Osteoblast (primary cell): ENCODE results near the gene BMP8B. TPM values are rescaled to one million over a fixed set of nuclear protein-coding genes. Genes with fewer than 3 reads are reported as not detected.
"Not testable (repeated sequence)": the region's sequence is repeated elsewhere in the genome, so short reads cannot be mapped to it uniquely, and the experiment has no call there.

Source experiments
- DNase-seq: peaks from one replicate; pipeline ENCODE4 v3.0.0; 2011; ENCODE audit warnings: low spot score, mixed read lengths; ENCODE audit not compliant: insufficient read length; ENCODE audit errors: missing footprints
- H2AFZ ChIP-seq: 2 replicates; pipeline ENCODE4 v1.6.0; 2011; ENCODE audit warnings: mild to moderate bottlenecking, low read length
- H3K27ac ChIP-seq: 2 replicates; pipeline ENCODE4 v1.5.1; 2011; ENCODE audit warnings: mild to moderate bottlenecking, low read depth, low read length, moderate library complexity
- H3K27me3 ChIP-seq: 2 replicates; pipeline ENCODE4 v1.6.0; 2012; ENCODE audit warnings: mild to moderate bottlenecking, control low read depth, inconsistent platforms, low read length, moderate library complexity; ENCODE audit not compliant: insufficient read depth
- H3K36me3 ChIP-seq: 2 replicates; pipeline ENCODE4 v1.5.1; 2011; ENCODE audit warnings: mild to moderate bottlenecking, low read length, control low read depth, moderate library complexity; ENCODE audit not compliant: insufficient read depth
- H3K4me1 ChIP-seq: 2 replicates; pipeline ENCODE4 v1.5.1; 2011; ENCODE audit warnings: mild to moderate bottlenecking, low read length, control low read depth, moderate library complexity; ENCODE audit not compliant: insufficient read depth
- H3K4me2 ChIP-seq: 2 replicates; pipeline ENCODE4 v1.6.0; 2011; ENCODE audit warnings: mild to moderate bottlenecking, low read length; ENCODE audit not compliant: insufficient read depth
- H3K4me3 ChIP-seq: fragments of 200-600 bp; sonication (generic); 3 replicates; pipeline ENCODE4 v1.5.1; 2012; ENCODE audit warnings: mild to moderate bottlenecking, low read length, inconsistent platforms; ENCODE audit not compliant: insufficient read depth
- H3K79me2 ChIP-seq: 2 replicates; pipeline ENCODE4 v1.6.0; 2012; ENCODE audit warnings: mild to moderate bottlenecking, low read length, control low read depth, inconsistent platforms; ENCODE audit not compliant: insufficient read depth
- H3K9me3 ChIP-seq: 2 replicates; pipeline ENCODE4 v1.5.1; 2011; ENCODE audit warnings: low read depth, low read length, control low read depth
- H4K20me1 ChIP-seq: 2 replicates; pipeline ENCODE4 v1.6.0; 2012; ENCODE audit warnings: mild to moderate bottlenecking, low read length, control low read depth; ENCODE audit not compliant: insufficient read depth
- total RNA-seq: library from RNA; depleted of rRNA; stranded (reverse); fragments of >200 nt; gene quantifications from 2 replicates; pipeline ENCODE4 v1.2.3, GENCODE V29; 2012
- TF ChIP-seq, protein P1 (sequence below): IDR thresholded peaks from 2 replicates; pipeline ENCODE4 v1.5.1; 2011; ENCODE audit warnings: mild to moderate bottlenecking, low read depth, low read length, moderate library complexity; ENCODE audit errors: extremely low read depth

BMP8B gene
- total RNA-seq, 1 donor, result 0.36 TPM

GRCh38 chr1:39787468-39787867, 1.2 kb downstream of the BMP8B start:
- TF ChIP-seq, protein P1, sequence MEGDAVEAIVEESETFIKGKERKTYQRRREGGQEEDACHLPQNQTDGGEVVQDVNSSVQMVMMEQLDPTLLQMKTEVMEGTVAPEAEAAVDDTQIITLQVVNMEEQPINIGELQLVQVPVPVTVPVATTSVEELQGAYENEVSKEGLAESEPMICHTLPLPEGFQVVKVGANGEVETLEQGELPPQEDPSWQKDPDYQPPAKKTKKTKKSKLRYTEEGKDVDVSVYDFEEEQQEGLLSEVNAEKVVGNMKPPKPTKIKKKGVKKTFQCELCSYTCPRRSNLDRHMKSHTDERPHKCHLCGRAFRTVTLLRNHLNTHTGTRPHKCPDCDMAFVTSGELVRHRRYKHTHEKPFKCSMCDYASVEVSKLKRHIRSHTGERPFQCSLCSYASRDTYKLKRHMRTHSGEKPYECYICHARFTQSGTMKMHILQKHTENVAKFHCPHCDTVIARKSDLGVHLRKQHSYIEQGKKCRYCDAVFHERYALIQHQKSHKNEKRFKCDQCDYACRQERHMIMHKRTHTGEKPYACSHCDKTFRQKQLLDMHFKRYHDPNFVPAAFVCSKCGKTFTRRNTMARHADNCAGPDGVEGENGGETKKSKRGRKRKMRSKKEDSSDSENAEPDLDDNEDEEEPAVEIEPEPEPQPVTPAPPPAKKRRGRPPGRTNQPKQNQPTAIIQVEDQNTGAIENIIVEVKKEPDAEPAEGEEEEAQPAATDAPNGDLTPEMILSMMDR, result no peak
- Histone ChIP-seq H3K4me2 (no peak overlapping the region), H3K27ac (no peak overlapping the region), H3K9me3 (no peaks in the 10 kb centered on the region), H2AFZ (no peak overlapping the region), H3K4me1 (peaks cover 6% of the 10 kb centered on the region), H3K36me3 (no peaks in the 10 kb centered on the region), H3K4me3 (no peak overlapping the region), H3K27me3 (peaks cover 41% of the 10 kb centered on the region), H3K79me2 (no peaks in the 10 kb centered on the region), H4K20me1 (no peaks in the 10 kb centered on the region)
- peak; percentile 76 for DNase-seq

- H4K20me1 ChIP-seq, H3K4me3 ChIP-seq, H3K4me2 ChIP-seq, H3K27ac ChIP-seq, H3K79me2 ChIP-seq, H3K4me1 ChIP-seq, H3K9me3 ChIP-seq, H3K36me3 ChIP-seq, H2AFZ ChIP-seq, DNase-seq: not testable (repeated sequence)
- peaks cover 40% of the 10 kb centered on the region for H3K27me3 ChIP-seq
Measured at GRCh38 chr1:39787108-39787375, 1.6 kb downstream of the BMP8B start.

- not testable (repeated sequence) for H2AFZ ChIP-seq
Measured at GRCh38 chr1:39786303-39787107, 2.2 kb downstream of the BMP8B start.

GRCh38 chr1:39782685-39783084, 6.0 kb downstream of the BMP8B start:
- H3K27me3 ChIP-seq, result peaks cover 17% of the 10 kb centered on the region
- not testable (repeated sequence) for H3K79me2 ChIP-seq, DNase-seq

More at GRCh38 chr1:39786303-39787107, 2.2 kb downstream of the BMP8B start:
- peaks cover 36% of the 10 kb centered on the region for H3K27me3 ChIP-seq
- not testable (repeated sequence) for H3K79me2 ChIP-seq, H3K9me3 ChIP-seq, H3K4me3 ChIP-seq, H4K20me1 ChIP-seq, H3K27ac ChIP-seq, H3K36me3 ChIP-seq, H3K4me2 ChIP-seq, H3K4me1 ChIP-seq
- DNase-seq, result peak; percentile 82

DNA sequence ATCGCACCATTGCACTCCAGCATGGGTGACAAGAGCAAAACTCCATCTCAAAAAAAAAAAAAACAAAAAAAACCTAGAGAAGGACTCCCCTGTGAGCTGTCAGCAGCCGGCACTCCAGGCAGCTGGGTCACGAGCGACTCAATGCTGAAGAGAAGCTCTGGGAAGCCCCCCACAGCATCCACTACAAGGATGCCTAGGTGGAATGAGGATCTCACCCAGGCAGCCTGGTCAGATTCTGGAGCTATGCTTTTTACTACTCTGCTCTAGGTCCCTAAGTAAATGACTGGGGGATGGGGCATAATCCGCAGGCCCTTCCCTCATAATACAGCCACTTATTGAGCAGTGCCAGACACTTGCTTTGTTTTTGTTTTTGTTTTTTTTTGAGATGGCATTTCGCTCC, 6.6 kb downstream of the BMP8B start:
- DNase-seq, result no peak
- no peaks in the 10 kb centered on the region for H3K36me3 ChIP-seq
- H3K27ac ChIP-seq, result no peak overlapping the region
- H2AFZ ChIP-seq, result no peak overlapping the region
- peaks cover 6% of the 10 kb centered on the region for H3K4me1 ChIP-seq
- H3K4me2 ChIP-seq, result no peak overlapping the region
- H3K9me3 ChIP-seq, result no peaks in the 10 kb centered on the region
- no peaks in the 10 kb centered on the region for H3K79me2 ChIP-seq
- TF ChIP-seq, protein P1, result no peak
- H3K4me3 ChIP-seq, result no peak overlapping the region
- H3K27me3 ChIP-seq, result peaks cover 12% of the 10 kb centered on the region
- H4K20me1 ChIP-seq, result no peaks in the 10 kb centered on the region

More at GRCh38 chr1:39782685-39783084, 6.0 kb downstream of the BMP8B start:
- not testable (repeated sequence) for H3K9me3 ChIP-seq, H2AFZ ChIP-seq, H3K4me3 ChIP-seq, H4K20me1 ChIP-seq, H3K27ac ChIP-seq, H3K4me1 ChIP-seq, H3K36me3 ChIP-seq, H3K4me2 ChIP-seq
